Skeletal muscle cell (primary cell): Measurements from ENCODE around the gene NDUFAF8.
A peak's percentile ranks its signal among the peaks of the same experiment; 100 is the strongest.
"Not testable (repeated sequence)": the region's sequence is repeated elsewhere in the genome, so short reads cannot be mapped to it uniquely, and the experiment has no call there.

ENCODE experiments used
- DNase-seq: peaks from one replicate; pipeline ENCODE4 v3.0.0-alpha.2; 2010; ENCODE audit warnings: low read depth
- H3K4me3 ChIP-seq: 2 replicates; pipeline ENCODE4 v1.5.1; 2011; ENCODE audit warnings: low read depth, mild to moderate bottlenecking, control low read depth, low read length, moderate library complexity

NDUFAF8 gene

DNA sequence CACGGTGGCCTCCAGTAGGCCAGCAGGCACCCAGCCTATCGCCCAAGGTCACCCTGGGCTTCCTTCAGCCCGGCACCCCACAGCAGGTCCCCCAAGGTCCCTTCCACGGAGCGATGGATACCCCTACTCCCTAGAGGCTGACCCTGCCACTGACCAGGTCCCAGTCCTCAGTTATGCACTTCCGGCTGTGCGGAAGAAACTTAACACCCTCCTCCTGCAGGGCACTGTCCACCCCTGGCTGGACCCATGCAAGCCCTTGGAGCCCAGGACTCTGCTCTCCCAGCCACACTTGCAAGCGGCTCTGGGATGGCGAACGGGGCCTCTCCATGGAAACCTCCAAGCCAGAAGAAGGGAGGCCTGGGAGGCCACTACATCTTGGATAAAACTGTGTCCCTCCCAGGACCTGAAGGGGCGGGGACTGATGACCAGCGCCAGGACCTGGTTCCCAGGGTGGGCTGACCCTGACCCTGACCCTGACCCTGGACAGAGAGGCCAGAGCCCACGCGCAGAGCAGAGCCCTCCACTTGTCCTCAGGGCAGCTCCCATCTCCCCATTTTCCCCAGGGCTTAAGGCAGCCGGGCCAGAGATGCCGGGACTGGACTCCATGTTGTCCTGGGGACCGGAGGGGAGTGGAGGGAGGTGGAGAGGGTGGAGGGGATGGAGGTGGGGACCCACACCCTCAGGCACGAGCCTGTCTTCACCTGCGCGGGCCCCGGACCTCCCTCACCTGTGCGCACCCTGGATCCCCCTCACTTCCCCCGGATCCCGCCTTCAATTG is 17.1 kb upstream of the NDUFAF8 start:
- H3K4me3 ChIP-seq, result peak overlapping the region; percentile 83
- DNase-seq, result no peak

DNA sequence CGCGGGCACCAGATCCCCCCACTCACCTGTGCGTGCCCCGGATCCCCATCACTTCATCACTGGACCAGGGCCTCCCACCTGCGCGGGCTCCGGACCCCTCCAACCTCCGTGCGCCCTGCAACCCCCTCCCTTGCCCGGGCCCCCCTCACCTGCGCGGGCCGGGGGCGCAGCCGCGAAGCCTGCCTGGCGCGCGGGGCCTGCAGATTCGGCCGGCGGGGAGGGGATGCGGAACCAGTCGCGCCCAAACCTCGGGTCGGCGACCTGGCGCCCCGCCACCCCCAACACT is 16.6 kb upstream of the NDUFAF8 start:
- peak overlapping the region; percentile 83 for H3K4me3 ChIP-seq

DNA sequence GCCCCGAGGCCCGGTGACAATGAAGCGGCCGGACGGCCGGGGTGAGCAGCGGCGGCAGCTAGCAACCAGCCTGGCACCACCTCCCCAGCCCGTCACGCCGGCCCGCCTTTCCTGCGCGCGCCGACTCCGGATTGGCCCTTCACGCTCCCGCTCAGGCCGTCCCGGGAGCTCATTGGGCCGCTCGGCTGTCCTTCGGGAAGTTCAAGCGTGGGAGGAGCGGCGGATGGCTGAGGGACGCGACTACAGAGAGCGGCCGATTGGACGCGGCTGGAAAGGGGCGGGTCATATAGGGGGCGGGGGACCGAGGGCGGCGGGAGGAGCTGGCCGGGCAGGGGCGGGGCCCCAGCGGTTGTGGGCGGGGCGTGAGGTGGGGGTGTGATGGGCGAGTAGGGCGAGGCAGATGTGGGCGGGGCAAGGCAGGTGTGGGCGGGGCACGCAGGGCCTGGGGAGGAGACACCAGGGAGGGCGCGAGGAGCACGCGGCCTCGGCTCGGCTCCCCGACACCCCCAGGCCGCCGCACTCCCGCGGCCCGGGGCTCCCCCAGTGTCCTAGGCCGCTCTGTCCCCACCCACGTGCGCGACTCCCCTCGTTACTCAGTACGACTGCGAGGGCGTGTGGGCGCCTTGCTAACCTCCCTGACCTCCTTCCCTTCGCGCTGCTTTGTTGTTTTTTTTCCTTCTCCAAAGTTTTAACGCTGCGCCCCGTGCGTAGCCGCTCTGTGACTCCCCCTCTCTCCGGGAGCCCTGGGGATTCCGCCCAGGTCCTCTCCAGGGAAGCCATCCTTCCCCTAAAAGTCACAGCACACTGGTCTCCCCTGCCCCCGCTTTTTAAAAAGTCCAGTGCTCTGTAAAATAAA is 16.0 kb upstream of the NDUFAF8 start, which contains the start of gene CEP131:
Gene CEP131 (minus strand): TSS at position 60 of the 856 bp plus-strand sequence. CDS start 2,909 bp downstream, outside the sequence.
- DNase-seq, result peak; percentile 92
- H3K4me3 ChIP-seq, result peak within 1 kb of the TSS; percentile 83

More for the DNA sequence above, 16.6 kb upstream of the NDUFAF8 start:
- no peak for DNase-seq

DNA sequence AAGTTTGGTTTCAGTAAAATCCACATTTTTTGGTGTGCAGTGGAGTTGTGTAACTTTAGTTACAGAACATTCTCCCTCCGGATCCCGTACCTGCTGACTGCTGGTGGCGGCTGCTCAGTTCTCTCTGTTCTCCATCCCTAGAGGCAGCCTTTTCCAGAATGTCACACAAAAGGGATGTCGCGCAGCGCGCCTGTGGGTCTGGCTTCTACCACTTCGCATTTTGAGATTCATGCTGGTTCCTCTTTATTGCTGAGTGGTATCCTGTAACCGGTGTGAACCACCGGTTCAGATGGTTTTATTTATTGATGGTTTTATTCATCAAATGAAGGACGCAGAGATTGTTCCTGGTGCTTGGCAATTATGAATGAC is 15.4 kb upstream of the NDUFAF8 start:
- no peak for DNase-seq
- H3K4me3 ChIP-seq, result peak overlapping the region; percentile 55

DNA sequence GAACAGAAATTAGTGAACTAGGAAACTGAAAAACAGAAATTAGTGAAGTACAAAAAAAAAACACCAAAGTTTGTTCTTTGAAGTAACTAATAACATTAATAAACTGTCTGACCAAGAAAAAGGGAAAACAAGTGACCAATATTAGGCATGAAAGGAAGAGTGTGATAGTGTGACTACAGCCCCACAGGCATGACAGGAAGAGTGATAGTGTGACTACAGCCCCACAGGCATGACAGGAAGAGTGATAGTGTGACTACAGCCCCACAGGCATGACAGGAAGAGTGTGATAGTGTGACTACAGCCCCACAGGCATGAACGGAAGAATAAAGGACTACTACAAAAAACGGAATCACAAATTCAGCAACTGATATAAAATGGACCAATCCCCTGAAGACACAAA is 11.5 kb upstream of the NDUFAF8 start:
- DNase-seq, result not testable (repeated sequence)

DNA sequence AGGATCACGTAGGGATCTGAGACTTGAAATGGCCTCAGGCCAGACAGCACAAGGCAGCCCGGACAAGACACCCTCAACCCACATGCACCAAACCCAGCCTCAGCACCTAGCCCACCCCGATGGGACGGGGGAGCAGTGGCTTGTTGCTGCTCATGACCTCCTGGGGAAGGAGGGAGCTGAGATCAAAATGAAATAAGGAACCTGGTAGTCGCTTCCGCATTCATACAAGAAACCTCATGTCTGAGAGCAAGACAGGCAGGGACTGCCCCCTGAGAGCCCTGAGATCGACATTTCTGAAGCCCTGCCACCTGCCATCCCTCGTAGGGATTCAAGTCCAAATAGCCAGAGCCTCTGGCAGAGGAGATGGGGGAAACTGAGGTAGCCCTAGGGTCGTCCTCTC is 10.7 kb upstream of the NDUFAF8 start:
- DNase-seq, result no peak
- H3K4me3 ChIP-seq, result no peak overlapping the region

More for the DNA sequence above, 11.5 kb upstream of the NDUFAF8 start:
- H3K4me3 ChIP-seq, result not testable (repeated sequence)

DNA sequence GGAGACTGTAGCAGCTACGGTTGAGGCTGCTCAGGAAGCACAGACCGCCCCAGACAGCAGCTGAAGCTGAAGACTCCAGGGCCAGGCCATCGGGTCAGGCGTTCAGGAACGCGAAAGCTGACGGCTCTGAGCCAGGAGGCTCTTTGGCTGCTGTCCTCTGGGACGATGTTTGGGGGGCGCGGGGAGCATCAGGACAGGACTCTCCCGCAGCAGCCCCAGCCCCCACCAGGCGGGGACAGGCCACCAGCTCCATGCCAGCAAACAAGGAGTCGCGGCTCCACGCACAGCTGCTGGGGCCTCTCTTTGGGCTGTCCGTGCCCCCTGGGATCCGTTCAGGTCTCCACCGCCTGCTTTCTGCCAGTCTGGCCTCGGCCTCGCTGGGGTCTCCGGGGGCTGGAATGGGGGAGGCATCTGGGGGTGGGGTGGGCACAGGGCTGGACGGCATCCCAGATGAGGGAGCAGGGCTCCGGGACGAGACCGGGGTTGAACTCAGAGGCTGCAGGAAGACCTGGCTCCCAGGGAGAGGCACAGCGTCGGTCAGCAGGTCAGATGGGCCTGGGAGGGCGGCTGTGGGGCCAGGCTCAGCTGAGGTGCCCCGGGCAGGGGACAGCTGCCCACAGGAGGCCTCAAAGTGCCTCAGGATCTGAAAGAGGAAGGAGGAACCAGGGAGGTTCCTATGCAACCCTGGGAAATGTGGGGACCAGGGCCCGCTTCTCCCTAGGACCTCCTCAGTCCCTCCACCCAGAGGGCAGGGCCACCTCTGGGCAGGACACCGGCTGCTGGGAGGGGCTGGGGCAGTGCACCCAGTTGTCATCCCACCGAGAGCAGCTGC is 10.1 kb upstream of the NDUFAF8 start:
- DNase-seq, result no peak
- H3K4me3 ChIP-seq, result no peak overlapping the region

DNA sequence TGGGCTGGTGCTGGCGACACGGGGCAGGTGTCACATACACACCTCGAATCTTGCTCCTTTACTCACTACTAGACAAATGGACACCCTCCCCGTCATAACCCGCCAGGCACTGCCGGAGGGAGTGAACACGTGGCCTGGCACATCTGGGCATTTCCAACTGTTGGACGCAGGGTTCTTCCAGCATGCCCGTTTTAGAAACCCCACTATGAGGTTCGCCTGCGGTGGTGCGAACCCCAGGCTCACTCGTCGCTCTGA is 9.5 kb upstream of the NDUFAF8 start:
- no peak for DNase-seq
- H3K4me3 ChIP-seq, result no peak overlapping the region

DNA sequence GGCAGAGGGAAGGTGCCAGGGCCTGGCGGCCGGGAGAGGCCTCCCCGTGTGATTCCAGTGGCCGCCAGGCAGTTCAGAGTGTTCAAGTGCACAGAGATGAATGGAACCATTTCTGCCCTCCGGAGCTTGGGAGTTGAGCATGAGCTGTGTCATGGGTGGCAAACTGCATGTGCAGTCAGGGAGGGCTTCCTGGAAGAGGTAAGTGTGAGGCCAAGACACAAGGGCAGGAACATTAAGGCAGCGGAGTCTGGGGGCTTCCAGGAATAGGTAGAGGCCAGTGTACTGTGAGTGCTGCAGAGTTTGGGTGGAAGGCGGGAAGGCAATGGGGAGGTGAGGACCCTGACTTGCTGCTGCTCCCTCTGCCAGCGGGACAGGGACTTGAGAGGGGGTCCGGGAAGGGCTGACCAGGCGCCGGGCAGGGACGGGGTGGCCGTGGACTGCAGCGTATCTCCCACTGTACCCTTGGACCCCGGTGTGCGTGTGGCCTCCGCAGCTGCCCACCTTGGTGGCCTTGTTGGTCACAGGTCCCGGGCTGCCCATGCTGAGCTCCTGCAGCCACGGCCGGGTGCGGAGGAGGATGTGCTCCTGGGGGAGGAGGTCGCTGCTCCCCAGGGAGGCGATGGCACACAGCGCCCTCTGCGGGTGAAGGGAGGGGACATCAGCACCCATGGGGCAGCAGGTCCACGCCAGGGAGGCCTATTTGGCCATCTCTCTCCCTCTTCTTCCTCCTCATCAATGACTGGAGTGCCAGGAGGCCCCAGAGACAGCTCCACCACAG is 8.9 kb upstream of the NDUFAF8 start:
- DNase-seq, result no peak
- no peak overlapping the region for H3K4me3 ChIP-seq

DNA sequence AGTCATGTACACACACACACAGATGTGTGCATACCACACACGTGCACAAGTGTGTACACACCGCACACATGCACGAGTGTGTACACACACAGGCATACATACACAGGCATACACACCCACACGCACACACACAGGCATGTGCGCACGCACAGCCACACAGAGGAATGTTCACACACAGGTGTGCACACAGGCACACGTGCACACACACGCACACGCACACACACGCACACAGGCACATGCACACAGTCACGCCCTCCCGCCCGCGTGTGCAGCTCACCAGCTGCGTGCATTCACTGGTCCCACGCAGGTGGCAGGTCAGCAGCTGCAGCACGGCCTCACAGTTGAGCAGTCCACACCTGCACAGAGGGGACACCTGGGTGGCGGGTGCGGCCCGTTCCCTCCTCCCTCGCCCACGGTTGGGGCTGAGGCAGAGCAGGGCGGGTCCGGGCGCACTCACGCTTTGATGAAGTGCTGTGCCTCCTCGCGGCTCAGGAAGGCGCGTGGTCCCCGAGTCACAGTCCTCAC is 7.9 kb upstream of the NDUFAF8 start:
- no peak overlapping the region for H3K4me3 ChIP-seq
- DNase-seq, result no peak

DNA sequence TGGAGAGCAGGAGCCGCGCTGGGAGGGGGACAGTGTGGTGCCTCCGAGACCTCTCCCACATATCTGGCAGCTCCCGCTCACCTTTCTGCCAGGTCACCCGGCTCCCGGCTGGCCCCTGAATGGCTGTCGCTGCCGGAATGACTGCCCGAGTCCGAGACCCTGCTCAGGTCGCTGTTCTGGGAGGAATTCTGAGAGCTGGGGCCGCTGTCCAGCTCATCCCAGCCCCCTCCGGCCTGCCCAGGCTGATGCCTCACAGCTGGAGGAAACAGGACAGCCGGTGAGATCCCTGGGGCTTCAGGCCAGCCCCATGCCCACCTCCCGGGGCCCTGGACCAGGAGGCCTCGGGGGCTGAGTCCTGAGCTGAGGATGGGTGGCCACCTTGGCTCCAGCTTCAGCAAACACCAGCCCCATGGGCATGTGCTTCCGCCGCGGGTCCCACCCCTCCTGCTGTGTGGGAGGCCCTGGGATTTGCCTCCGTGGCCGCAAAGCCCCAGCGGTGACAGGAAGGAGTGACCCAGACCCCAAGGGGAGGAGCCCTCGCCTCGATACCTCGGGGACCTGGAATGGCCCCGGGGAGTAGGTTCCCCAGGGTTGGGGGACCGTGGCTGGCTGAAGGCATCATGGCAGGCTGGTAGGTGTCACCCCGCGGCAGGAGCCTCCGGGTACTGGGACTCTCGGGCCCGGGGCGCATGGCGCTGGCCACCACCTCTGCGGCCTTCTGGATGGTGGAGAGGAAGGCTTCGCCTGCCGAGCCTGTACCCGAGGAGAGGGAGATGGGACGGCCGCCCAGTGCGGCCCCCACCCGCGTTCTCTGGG is 7.1 kb upstream of the NDUFAF8 start:
- no peak for DNase-seq
- H3K4me3 ChIP-seq, result no peak overlapping the region

DNA sequence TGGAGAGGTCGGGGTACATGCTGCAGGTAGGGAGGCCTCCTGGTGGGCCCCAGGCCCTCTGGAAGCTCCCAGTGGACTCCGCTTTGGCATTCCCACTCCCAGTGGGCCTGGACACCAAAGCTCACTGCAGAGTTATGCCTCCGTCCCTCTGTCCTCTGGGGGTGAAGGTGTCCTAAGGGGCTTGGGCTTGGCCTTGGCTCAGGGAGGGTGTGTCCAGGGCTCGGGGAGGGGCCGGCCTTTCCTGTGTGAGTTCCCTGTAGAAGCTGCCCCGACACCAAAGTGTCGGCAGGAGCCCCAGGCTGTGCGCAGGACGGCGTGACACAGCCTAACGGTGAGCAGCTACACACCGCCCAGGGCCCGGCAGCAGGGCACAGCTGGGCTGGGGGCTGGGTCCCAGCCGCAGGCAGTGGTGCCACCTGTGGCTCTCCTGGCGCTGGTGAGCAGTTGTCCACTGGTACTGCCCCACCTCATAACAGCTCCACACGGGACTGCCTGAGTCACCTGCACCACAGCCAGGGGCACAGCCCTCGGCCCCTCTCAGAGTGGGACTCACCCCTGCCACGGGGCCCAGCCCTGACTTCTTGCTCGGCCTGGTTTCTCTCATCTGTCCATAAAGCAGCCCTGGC is 6.4 kb upstream of the NDUFAF8 start:
- no peak overlapping the region for H3K4me3 ChIP-seq
- no peak for DNase-seq

DNA sequence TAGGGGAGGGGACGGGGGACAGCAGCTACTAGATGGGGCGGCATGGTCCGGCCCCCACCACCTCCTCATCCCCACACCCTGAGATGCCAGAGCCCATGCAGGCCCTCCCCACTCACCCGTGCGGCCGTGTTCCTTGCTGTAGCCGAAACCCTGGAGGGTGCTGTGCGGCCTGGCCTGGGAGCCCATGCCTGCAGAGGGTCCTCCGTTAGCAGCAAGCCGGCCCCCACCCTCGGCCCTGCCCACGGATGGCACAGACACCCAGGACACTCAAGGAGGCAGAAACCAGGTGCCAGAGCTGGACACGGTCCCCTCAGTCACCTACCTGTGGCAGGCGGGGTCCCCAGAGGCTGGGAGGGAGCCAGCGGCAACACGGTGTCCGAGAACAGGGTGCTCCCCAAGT is 5.8 kb upstream of the NDUFAF8 start:
- no peak overlapping the region for H3K4me3 ChIP-seq
- DNase-seq, result no peak

DNA sequence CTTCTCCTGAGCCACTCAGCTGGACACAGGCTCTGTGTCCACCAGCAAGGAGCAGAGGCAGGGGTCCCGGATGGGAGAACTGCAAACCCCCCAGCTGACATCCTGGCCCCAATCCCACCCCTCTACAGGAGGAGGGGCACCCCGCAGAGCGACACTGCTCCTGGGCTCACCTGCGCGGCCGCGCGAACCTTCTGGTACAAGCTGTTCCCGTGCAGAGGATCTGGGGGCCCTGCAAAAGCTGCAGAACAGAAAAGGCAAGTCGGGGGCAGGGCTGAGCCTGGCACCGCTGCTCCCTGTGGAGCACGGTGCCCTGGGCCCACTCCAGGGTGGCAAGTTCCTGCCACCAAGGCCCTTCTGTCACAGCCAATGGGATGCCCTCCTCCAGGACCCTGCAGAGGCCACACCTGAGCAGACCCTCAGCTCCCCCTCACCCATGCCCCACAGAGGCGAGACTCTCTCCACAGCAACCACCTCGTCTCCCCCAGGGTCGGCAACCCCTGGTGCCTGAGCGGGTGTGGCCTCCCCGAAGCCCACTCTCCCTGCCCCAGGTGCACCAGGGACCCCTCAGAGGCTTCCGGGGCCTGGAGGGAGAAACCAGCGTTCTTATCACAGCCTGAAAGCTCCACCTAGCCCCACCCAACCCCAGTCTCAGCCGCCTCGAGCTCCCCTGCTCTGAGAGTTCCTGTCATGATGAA is 5.2 kb upstream of the NDUFAF8 start:
- DNase-seq, result no peak
- no peak overlapping the region for H3K4me3 ChIP-seq

DNA sequence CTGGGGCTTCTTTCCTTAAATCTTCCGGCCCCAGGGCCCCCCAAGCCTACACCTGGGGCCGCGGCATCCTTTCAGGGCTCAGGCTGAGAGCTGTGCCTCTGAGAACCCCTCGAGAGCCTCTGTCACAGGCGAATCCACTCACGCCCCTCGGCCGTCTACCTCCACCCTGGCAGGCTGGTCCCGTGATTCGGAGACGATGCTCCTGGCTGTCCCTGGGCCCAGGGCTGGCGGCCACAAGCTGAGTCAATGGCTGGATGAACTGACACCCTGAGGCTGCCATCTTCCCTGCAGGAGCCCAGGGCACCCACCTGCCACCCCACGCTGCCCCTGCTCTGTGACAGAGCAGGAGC is 4.6 kb upstream of the NDUFAF8 start:
- no peak for DNase-seq
- no peak overlapping the region for H3K4me3 ChIP-seq

DNA sequence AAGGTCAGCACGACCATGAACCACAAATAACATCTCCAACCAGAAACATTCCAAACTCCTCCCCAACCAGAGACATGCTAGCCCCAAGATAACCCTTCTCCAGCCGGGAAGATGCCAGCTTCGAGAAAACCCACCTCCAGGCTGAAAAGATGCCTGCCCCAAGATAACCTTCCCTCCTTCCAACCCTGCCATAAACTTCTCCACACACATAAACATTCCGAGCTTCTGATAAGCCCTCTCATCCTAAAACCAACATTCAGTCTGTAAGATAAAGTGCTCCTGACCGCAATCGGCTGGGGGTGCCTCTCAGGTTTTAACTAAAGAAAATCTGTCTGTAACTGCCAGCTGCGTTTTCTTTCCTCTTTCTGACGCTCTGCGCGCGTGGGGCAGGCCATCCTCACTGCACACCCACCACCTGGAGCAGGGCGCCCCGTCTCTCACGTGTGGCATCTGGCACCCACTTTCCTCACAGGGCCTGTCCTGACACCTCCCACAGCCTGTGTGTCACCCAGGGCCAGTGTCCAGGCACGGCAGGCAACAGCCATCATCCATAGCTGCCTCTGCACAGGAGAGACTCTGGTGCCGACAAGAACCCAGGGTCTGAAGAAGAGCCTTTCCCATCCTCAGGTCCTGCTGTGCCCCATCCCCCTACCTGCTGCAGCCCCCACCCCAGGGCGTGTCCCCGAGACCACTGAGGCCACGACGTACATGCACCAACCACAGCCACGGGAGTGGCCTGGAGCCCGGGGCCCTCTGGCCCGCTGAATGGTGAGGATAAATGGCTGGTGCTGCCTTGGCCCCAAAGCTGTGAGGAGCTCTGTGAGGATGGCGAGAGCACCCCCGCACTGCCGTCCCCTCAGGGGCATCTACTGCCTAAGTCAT is 3.9 kb upstream of the NDUFAF8 start:
- DNase-seq, result no peak

More for the DNA sequence above, 3.9 kb upstream of the NDUFAF8 start:
- no peak overlapping the region for H3K4me3 ChIP-seq
